ENCODE data around the gene GALNTL6. TPM values are rescaled to one million over a fixed set of nuclear protein-coding genes. Genes with fewer than 3 reads are reported as not detected.

Gene GALNTL6
- total RNA-seq, 1 donor from 2014 or later, result 0.10 TPM

GRCh38 chr4:172802032-172802431 lies 988.8 kb downstream of the GALNTL6 start:
- no peak for DNase-seq (ENCODE audit: low spot score)
- Mint-ChIP-seq H3K27me3 (ENCODE audit: unreplicated experiment) (no peaks in the 10 kb centered on the region), H3K27ac (ENCODE audit: unreplicated experiment) (no peak overlapping the region), H3K4me1 (ENCODE audit: unreplicated experiment) (no peaks in the 10 kb centered on the region), H3K36me3 (ENCODE audit: low read depth, unreplicated experiment) (no peaks in the 10 kb centered on the region), H3K9me3 (ENCODE audit: unreplicated experiment) (no peaks in the 10 kb centered on the region), H3K4me3 (ENCODE audit: unreplicated experiment) (no peak overlapping the region)
- TF ChIP-seq CTCF (IDR thresholded peaks at IDR 0.05; ENCODE audit: unreplicated experiment), result no peak

- no peak for TF ChIP-seq CTCF (IDR thresholded peaks at IDR 0.05; ENCODE audit: unreplicated experiment)
- Mint-ChIP-seq H3K4me1 (ENCODE audit: unreplicated experiment) (no peaks in the 10 kb centered on the region), H3K27ac (ENCODE audit: unreplicated experiment) (no peak overlapping the region), H3K4me3 (ENCODE audit: unreplicated experiment) (no peak overlapping the region), H3K27me3 (ENCODE audit: unreplicated experiment) (peaks cover under 1% of the 10 kb centered on the region), H3K36me3 (ENCODE audit: low read depth, unreplicated experiment) (no peaks in the 10 kb centered on the region), H3K9me3 (ENCODE audit: unreplicated experiment) (no peaks in the 10 kb centered on the region)
- DNase-seq (ENCODE audit: low spot score), result no peak
Observed at GRCh38 chr4:172806841-172807240, 993.6 kb downstream of the GALNTL6 start.

GRCh38 chr4:172808196-172808595 lies 995.0 kb downstream of the GALNTL6 start:
- H3K27ac Mint-ChIP-seq (ENCODE audit: unreplicated experiment), result no peak overlapping the region

DNA sequence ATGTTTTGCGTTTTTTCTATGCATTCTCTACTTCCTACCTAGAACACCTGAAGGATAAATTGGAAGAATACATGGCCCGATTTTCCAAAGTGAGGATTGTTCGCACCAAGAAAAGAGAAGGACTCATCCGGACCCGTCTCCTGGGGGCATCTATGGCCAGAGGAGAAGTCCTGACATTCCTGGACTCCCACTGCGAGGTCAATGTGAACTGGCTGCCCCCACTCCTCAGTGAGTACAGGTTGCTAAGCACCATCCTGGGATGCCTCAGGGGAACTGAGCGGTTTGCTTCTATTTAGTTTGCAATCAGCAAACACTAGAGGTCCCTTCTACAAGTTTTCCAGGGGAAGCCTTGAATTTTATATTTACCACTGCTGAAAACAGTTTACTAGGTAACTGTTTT lies 996.1 kb downstream of the GALNTL6 start:
- Mint-ChIP-seq H3K27me3 (ENCODE audit: unreplicated experiment) (peaks cover 2% of the 10 kb centered on the region), H3K36me3 (ENCODE audit: low read depth, unreplicated experiment) (no peaks in the 10 kb centered on the region), H3K4me3 (ENCODE audit: unreplicated experiment) (no peak overlapping the region), H3K4me1 (ENCODE audit: unreplicated experiment) (no peaks in the 10 kb centered on the region), H3K27ac (ENCODE audit: unreplicated experiment) (no peak overlapping the region), H3K9me3 (ENCODE audit: unreplicated experiment) (no peaks in the 10 kb centered on the region)
- no peak for TF ChIP-seq CTCF (IDR thresholded peaks at IDR 0.05; ENCODE audit: unreplicated experiment)
- no peak for DNase-seq (ENCODE audit: low spot score)

More at GRCh38 chr4:172808196-172808595, 995.0 kb downstream of the GALNTL6 start:
- TF ChIP-seq CTCF (IDR thresholded peaks at IDR 0.05; ENCODE audit: unreplicated experiment), result no peak
- Mint-ChIP-seq H3K9me3 (ENCODE audit: unreplicated experiment) (no peaks in the 10 kb centered on the region), H3K36me3 (ENCODE audit: low read depth, unreplicated experiment) (no peaks in the 10 kb centered on the region), H3K4me1 (ENCODE audit: unreplicated experiment) (no peaks in the 10 kb centered on the region), H3K4me3 (ENCODE audit: unreplicated experiment) (no peak overlapping the region), H3K27me3 (ENCODE audit: unreplicated experiment) (peaks cover 2% of the 10 kb centered on the region)
- DNase-seq (ENCODE audit: low spot score), result no peak

GRCh38 chr4:172813359-172813923 lies 1000.2 kb downstream of the GALNTL6 start:
- no peak overlapping the region for H3K4me3 Mint-ChIP-seq (ENCODE audit: unreplicated experiment)
- H3K36me3 Mint-ChIP-seq (ENCODE audit: low read depth, unreplicated experiment), result no peaks in the 10 kb centered on the region
- peaks cover 2% of the 10 kb centered on the region for H3K27me3 Mint-ChIP-seq (ENCODE audit: unreplicated experiment)
- H3K27ac Mint-ChIP-seq (ENCODE audit: unreplicated experiment), result no peak overlapping the region
- no peak for DNase-seq (ENCODE audit: low spot score)
- no peaks in the 10 kb centered on the region for H3K9me3 Mint-ChIP-seq (ENCODE audit: unreplicated experiment)
- no peak for TF ChIP-seq CTCF (IDR thresholded peaks at IDR 0.05; ENCODE audit: unreplicated experiment)
- no peaks in the 10 kb centered on the region for H3K4me1 Mint-ChIP-seq (ENCODE audit: unreplicated experiment)
